NCI-H1930 (cell line): ENCODE measurements around the gene TMC1.
"Not testable (repeated sequence)": the region's sequence is repeated elsewhere in the genome, so short reads cannot be mapped to it uniquely, and the experiment has no call there.

Experiments
- DNase-seq, 2 experiments: peaks; one replicate each; lab custom pipeline; 2025; lab: John Stamatoyannopoulos, UW

Gene TMC1

GRCh38 chr9:72823971-72824370 lies 302.6 kb downstream of the TMC1 start:
- DNase-seq: no peak

- no peak for DNase-seq
Measured at GRCh38 chr9:72826996-72827949, 305.9 kb downstream of the TMC1 start.

GRCh38 chr9:72827950-72828731 lies 306.7 kb downstream of the TMC1 start:
- DNase-seq: no peak

- DNase-seq: no peak
Measured at GRCh38 chr9:72834994-72835393, 313.6 kb downstream of the TMC1 start.

- DNase-seq: no peak
Measured at GRCh38 chr9:72836790-72837189, 315.4 kb downstream of the TMC1 start.

GRCh38 chr9:72839085-72839484 lies 317.7 kb downstream of the TMC1 start:
- DNase-seq: no peak

GRCh38 chr9:72843520-72844439 lies 322.4 kb downstream of the TMC1 start:
- DNase-seq: no peak

- DNase-seq: no peak
Measured at GRCh38 chr9:72844440-72844768, 323.0 kb downstream of the TMC1 start.

GRCh38 chr9:72845052-72845451 lies 323.6 kb downstream of the TMC1 start:
- DNase-seq: not testable (repeated sequence)

GRCh38 chr9:72850209-72850608 lies 328.8 kb downstream of the TMC1 start:
- not testable (repeated sequence) for DNase-seq

- no peak for DNase-seq
Measured at GRCh38 chr9:72855321-72855720, 333.9 kb downstream of the TMC1 start.

GRCh38 chr9:72855890-72856523 lies 334.6 kb downstream of the TMC1 start:
- DNase-seq: no peak

GRCh38 chr9:72856972-72857623 lies 335.7 kb downstream of the TMC1 start:
- peak in 1 of 2 experiments; percentile 4 for DNase-seq

- DNase-seq: no peak
Measured at GRCh38 chr9:72857624-72857996, 336.2 kb downstream of the TMC1 start.

GRCh38 chr9:72858089-72858912 lies 336.9 kb downstream of the TMC1 start:
- no peak for DNase-seq

- DNase-seq: not testable (repeated sequence)
Measured at GRCh38 chr9:72862788-72863187, 341.4 kb downstream of the TMC1 start.

GRCh38 chr9:72863456-72864094 lies 342.2 kb downstream of the TMC1 start:
- no peak for DNase-seq

- DNase-seq: no peak
Measured at GRCh38 chr9:72864327-72864726, 342.9 kb downstream of the TMC1 start.

- no peak for DNase-seq
Measured at GRCh38 chr9:72871685-72872084, 350.3 kb downstream of the TMC1 start.

- no peak for DNase-seq
Measured at GRCh38 chr9:72872718-72873117, 351.3 kb downstream of the TMC1 start.
